ENCODE measurements around the gene TBC1D25. TPM values are rescaled to one million over a fixed set of nuclear protein-coding genes. Genes with fewer than 3 reads are reported as not detected.

TBC1D25 gene
- total RNA-seq, 1 experiment from 2014 or later: 7.5 TPM

- ATAC-seq (peak; percentile 95), DNase-seq (ENCODE audit: low spot score) (peak; percentile 88)
- TF ChIP-seq NR1H2 (CRISPR knock-in tag; IDR thresholded peaks at IDR 0.05) (no peak), ZBTB21 (CRISPR knock-in tag; IDR thresholded peaks at IDR 0.05; ENCODE audit: borderline replicate concordance) (no peak), ZNF121 (CRISPR knock-in tag; IDR thresholded peaks at IDR 0.05) (peak; percentile 61; the same call in 1 of the 2 replicates), NFYB (CRISPR knock-in tag; conservative IDR thresholded peaks at IDR 0.05; ENCODE audit: low read depth) (peak; percentile 59), ZNF263 (CRISPR knock-in tag; IDR thresholded peaks at IDR 0.05; ENCODE audit: low read depth) (no peak), SP1 (CRISPR knock-in tag; conservative IDR thresholded peaks at IDR 0.05) (peak; percentile 60; the same call in 1 of the 2 replicates), HMGA2 (CRISPR knock-in tag; IDR thresholded peaks at IDR 0.05) (no peak), ZBTB43 (CRISPR knock-in tag; IDR thresholded peaks at IDR 0.05) (no peak), NFATC4 (CRISPR knock-in tag; IDR thresholded peaks at IDR 0.05) (no peak), ZSCAN18 (CRISPR knock-in tag; IDR thresholded peaks at IDR 0.05) (no peak), FOXK1 (CRISPR knock-in tag; IDR thresholded peaks at IDR 0.05) (0 out of 2 replicates have a peak, but pooled peaks have one; percentile 20), ETV6 (CRISPR knock-in tag; IDR thresholded peaks at IDR 0.05) (0 out of 2 replicates have a peak, but pooled peaks have one; percentile 16), ZNF423 (CRISPR knock-in tag; IDR thresholded peaks at IDR 0.05) (no peak), FOXP1 (CRISPR knock-in tag; IDR thresholded peaks at IDR 0.05; ENCODE audit: borderline replicate concordance) (peak; percentile 19; the same call in 1 of the 2 replicates), ZNF232 (CRISPR knock-in tag; IDR thresholded peaks at IDR 0.05) (no peak), USF1 (CRISPR knock-in tag; IDR thresholded peaks at IDR 0.05) (peak; percentile 82), TP53 (CRISPR knock-in tag; IDR thresholded peaks at IDR 0.05) (no peak), USF2 (CRISPR knock-in tag; IDR thresholded peaks at IDR 0.05) (peak; percentile 78), ZMAT4 (CRISPR knock-in tag; IDR thresholded peaks at IDR 0.05) (no peak), STAT6 (CRISPR knock-in tag; conservative IDR thresholded peaks at IDR 0.05; ENCODE audit: low read depth) (no peak), E2F1 (CRISPR knock-in tag; IDR thresholded peaks at IDR 0.05) (no peak)
- peaks cover 11% of the 10 kb centered on the region for H3K4me1 Mint-ChIP-seq
- POLR2A ChIA-PET: interaction anchor here (0.6 to 1.3 kb wide), 2 partner anchors 53 to 702 kb away, joined by 4 to 9 read pairs; no protein-coding TSS in a partner anchor
- no peaks in the 10 kb centered on the region for H3K9me3 Mint-ChIP-seq
- peaks cover 12% of the 10 kb centered on the region for H3K36me3 Mint-ChIP-seq
- peak within 1 kb of the TSS; percentile 82 for H3K4me3 Mint-ChIP-seq
- peak within 1 kb of the TSS; percentile 97 for H3K27ac Mint-ChIP-seq
- no peaks in the 10 kb centered on the region for H3K27me3 Mint-ChIP-seq (ENCODE audit: low read depth)
- CTCF ChIA-PET: interaction anchor here (0.6 kb wide), 3 partner anchors 60 to 1023 kb away, joined by 3 to 4 read pairs (median 4); no protein-coding TSS in a partner anchor
Observed at GRCh38 chrX:48521353-48522243, 17.9 kb upstream of the TBC1D25 start, which contains the start of gene EBP. Gene EBP, plus strand, starts transcription at chrX:48521808. Its CDS starts 1,964 bp downstream, at chrX:48523772.

All from WTC11 (cell line).